SK-N-SH (cell line): ENCODE data around the gene MKX. TPM values are rescaled to one million over a fixed set of nuclear protein-coding genes. Genes with fewer than 3 reads are reported as not detected.

Experiments
- CTCF ChIA-PET: fragments of 300-600, 350-600 bp; formaldehyde crosslinking; extraction: SDS; loops from one replicate; lab custom pipeline; 2021; lab: Yijun Ruan, JAX
- POLR2A ChIA-PET: fragments of 350-600 bp; sonication (Branson Sonifier 250); formaldehyde crosslinking; extraction: SDS; loops from one replicate; lab custom pipeline; 2020; ENCODE audit warnings: antibody characterized with exemption, inconsistent platforms; lab: Yijun Ruan, JAX
- DNase-seq: peaks from one replicate; pipeline ENCODE4 v3.0.0; 2012
- H2AFZ ChIP-seq: fragments of 200-600 bp; sonication (generic); 2 replicates; pipeline ENCODE4 v1.8.1; 2016; ENCODE audit warnings: antibody characterized with exemption, mild to moderate bottlenecking, low read depth
- H3F3A ChIP-seq: fragments of 200-600 bp; sonication (generic); replicated peaks from 2 replicates; pipeline ENCODE3; 2016; ENCODE audit warnings: antibody characterized with exemption, mild to moderate bottlenecking; ENCODE audit not compliant: insufficient read depth
- H3K27ac ChIP-seq, 2 experiments: fragments of 200-500 bp in 1 of 2; fragments of 200-600 bp in 1 of 2; sonication (Bioruptor generic) in 1 of 2; sonication (generic), shearing (Covaris generic) in 1 of 2; 2 replicates each; pipeline versions ENCODE4 v1.5.1 to v1.6.1; 2014 to 2016; ENCODE audit warnings: low read depth in 2 of 2, inconsistent platforms in 1 of 2, low read length in 1 of 2, mild to moderate bottlenecking in 1 of 2, mixed read lengths in 1 of 2
- H3K27me3 ChIP-seq: fragments of 200-600 bp; sonication (generic), shearing (Covaris generic); 2 replicates; pipeline ENCODE4 v1.6.1; 2016; ENCODE audit warnings: mixed run types; ENCODE audit not compliant: insufficient read depth
- H3K36me3 ChIP-seq, 2 experiments: fragments of 200-500 bp in 1 of 2; fragments of 200-600 bp in 1 of 2; sonication (Bioruptor generic) in 1 of 2; sonication (generic) in 1 of 2; replicated peaks in 1 of 2; 2 replicates each; pipeline versions ENCODE3 to v1.5.1; 2014 to 2016; ENCODE audit warnings: low read length in 1 of 2, mild to moderate bottlenecking in 1 of 2; ENCODE audit not compliant: insufficient read depth in 2 of 2, control insufficient read depth in 1 of 2
- H3K4me1 ChIP-seq, 2 experiments: fragments of 200-500 bp in 1 of 2; fragments of 200-600 bp in 1 of 2; sonication (Bioruptor generic) in 1 of 2; sonication (generic), shearing (Covaris generic) in 1 of 2; 2 replicates each; pipeline versions ENCODE4 v1.5.1 to v1.6.1; 2014 to 2016; ENCODE audit warnings: low read depth in 1 of 2, low read length in 1 of 2, mixed run types in 1 of 2; ENCODE audit not compliant: insufficient read depth in 2 of 2, control insufficient read depth in 1 of 2
- H3K4me2 ChIP-seq: fragments of 200-600 bp; sonication (generic), shearing (Covaris generic); 2 replicates; pipeline ENCODE4 v1.6.1; 2017; ENCODE audit warnings: mixed run types
- H3K4me3 ChIP-seq, 2 experiments: fragments of 200-500 bp in 1 of 2; fragments of 200-600 bp in 1 of 2; sonication (Bioruptor generic) in 1 of 2; sonication (generic), shearing (Covaris generic) in 1 of 2; 2 replicates each; pipeline versions ENCODE4 v1.5.1 to v1.8.1; 2014 to 2016; ENCODE audit warnings: low read depth in 2 of 2, inconsistent platforms in 1 of 2, low read length in 1 of 2, mild to moderate bottlenecking in 1 of 2, mixed read lengths in 1 of 2, moderate library complexity in 1 of 2
- H3K79me2 ChIP-seq: fragments of 200-600 bp; sonication (generic); 2 replicates; pipeline ENCODE4 v1.8.1; 2017; ENCODE audit warnings: mild to moderate bottlenecking; ENCODE audit not compliant: insufficient read depth
- H3K9ac ChIP-seq: fragments of 200-600 bp; sonication (generic); 2 replicates; pipeline ENCODE4 v1.6.1; 2017; ENCODE audit warnings: mixed run types
- H3K9me2 ChIP-seq: fragments of 200-600 bp; sonication (generic); 2 replicates; pipeline ENCODE4 v1.6.1; 2017; ENCODE audit warnings: mixed run types
- H3K9me3 ChIP-seq: fragments of 200-600 bp; sonication (generic); 2 replicates; pipeline ENCODE4 v1.6.1; 2017; ENCODE audit warnings: mixed run types, mild to moderate bottlenecking, moderate library complexity
- H4K20me1 ChIP-seq: fragments of 200-600 bp; sonication (generic); 2 replicates; pipeline ENCODE4 v1.6.1; 2017; ENCODE audit warnings: mild to moderate bottlenecking, mixed run types; ENCODE audit not compliant: insufficient read depth
- FOXM1 ChIP-seq: IDR thresholded peaks from 2 replicates; pipeline ENCODE4 v1.4.0; 2012; ENCODE audit warnings: low read depth, mild to moderate bottlenecking
- IRF3 ChIP-seq: fragments of 150-350 bp; IDR thresholded peaks from 2 replicates; pipeline ENCODE4 v1.6.1; 2016; ENCODE audit warnings: mild to moderate bottlenecking, low read depth, low read length
- JUND ChIP-seq: IDR thresholded peaks from 2 replicates; pipeline ENCODE4 v1.4.0; 2012
- NFIC ChIP-seq: IDR thresholded peaks from 2 replicates; pipeline ENCODE4 v1.4.0; 2012; ENCODE audit warnings: borderline replicate concordance
- RCOR1 ChIP-seq: fragments of 150-350 bp; IDR thresholded peaks from 2 replicates; pipeline ENCODE4 v1.6.1; 2017; ENCODE audit warnings: antibody characterized with exemption, low read length
- RXRA ChIP-seq: IDR thresholded peaks from 2 replicates; pipeline ENCODE4 v1.4.0; 2012; ENCODE audit warnings: low read depth, mild to moderate bottlenecking, borderline replicate concordance
- TAF1 ChIP-seq: IDR thresholded peaks from 2 replicates; pipeline ENCODE4 v1.6.1; 2012; ENCODE audit warnings: low read depth, mild to moderate bottlenecking, low read length, moderate library complexity, borderline replicate concordance
- WGBS: methylation state at CpG from one replicate; pipeline ENCODE4 v1.1.6; 2017; ENCODE audit warnings: low lambda C conversion rate; 5-methylcytosine and 5-hydroxymethylcytosine counted together
- polyA plus RNA-seq, 3 experiments: library from polyadenylated mRNA; depleted of rRNA; stranded (reverse); fragments of >200 nt; gene quantifications; 2 replicates each; pipeline ENCODE4 v1.2.3, GENCODE V29; 2012
- TF ChIP-seq, protein P1 (sequence below): IDR thresholded peaks from 2 replicates; pipeline ENCODE4; 2012
- TF ChIP-seq, protein P2 (sequence below): IDR thresholded peaks from 2 replicates; pipeline ENCODE4 v1.4.0; 2012; ENCODE audit warnings: low read depth, borderline replicate concordance

The MKX gene
- polyA plus RNA-seq, 1 of the 3 experiments (the other 2 are of a cell fraction), result not detected

GRCh38 chr10:27717224-27717623 is 28.4 kb downstream of the MKX start:
- H4K20me1 ChIP-seq, result no peaks in the 10 kb centered on the region
- no peaks in the 10 kb centered on the region for H3K36me3 ChIP-seq
- H3K4me3 ChIP-seq, result no peak overlapping the region
- DNase-seq, result no peak
- CTCF ChIA-PET, result interaction anchor here (1.1 kb wide), 2 partner anchors 10 to 20 kb away, joined by 3 read pairs; no protein-coding TSS in a partner anchor
- 0% methylated on average over 3 of the region's 3 CpGs for WGBS
- H3K9me2 ChIP-seq, result no peaks in the 10 kb centered on the region
- H3K9me3 ChIP-seq, result no peaks in the 10 kb centered on the region
- TF ChIP-seq FOXM1 (no peak), RXRA (no peak)
- no peaks in the 10 kb centered on the region for H3K4me1 ChIP-seq
- no peak overlapping the region for H3K4me2 ChIP-seq
- no peak overlapping the region for H2AFZ ChIP-seq
- no peak overlapping the region for H3K27ac ChIP-seq
- H3K27me3 ChIP-seq, result peaks cover 8% of the 10 kb centered on the region; the same call in 1 of the 2 replicates
- H3F3A ChIP-seq, result no peaks in the 10 kb centered on the region
- POLR2A ChIA-PET, result no interaction called here
- no peak overlapping the region for H3K9ac ChIP-seq
- no peaks in the 10 kb centered on the region for H3K79me2 ChIP-seq

DNA sequence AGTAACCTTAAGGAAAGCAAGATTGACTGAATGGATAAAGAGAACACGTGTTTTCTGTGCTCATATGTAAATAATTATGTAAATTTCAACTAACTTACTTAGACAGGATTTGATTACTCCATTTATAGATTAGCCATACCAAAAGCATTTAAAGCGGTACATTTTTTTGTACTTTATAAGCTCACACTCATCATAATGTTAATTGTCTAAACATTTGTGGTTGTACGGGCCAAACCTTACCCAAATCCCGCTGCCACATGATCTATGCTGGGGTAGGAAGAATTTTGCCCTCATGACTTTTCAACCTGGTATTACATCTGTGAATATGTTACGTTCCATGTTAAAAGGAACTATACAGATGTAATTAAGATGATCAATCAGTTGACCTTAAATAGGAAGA is 29.1 kb downstream of the MKX start:
- Histone ChIP-seq H4K20me1 (no peaks in the 10 kb centered on the region), H3K9ac (no peak overlapping the region), H3K9me2 (no peaks in the 10 kb centered on the region), H3K27me3 (peaks cover 15% of the 10 kb centered on the region; the same call in 1 of the 2 replicates), H3F3A (no peaks in the 10 kb centered on the region), H3K4me3 (no peak overlapping the region), H3K4me2 (no peak overlapping the region), H3K79me2 (no peaks in the 10 kb centered on the region), H2AFZ (no peak overlapping the region), H3K27ac (no peak overlapping the region), H3K36me3 (no peaks in the 10 kb centered on the region), H3K9me3 (no peaks in the 10 kb centered on the region), H3K4me1 (no peaks in the 10 kb centered on the region)
- TF ChIP-seq, protein P1, sequence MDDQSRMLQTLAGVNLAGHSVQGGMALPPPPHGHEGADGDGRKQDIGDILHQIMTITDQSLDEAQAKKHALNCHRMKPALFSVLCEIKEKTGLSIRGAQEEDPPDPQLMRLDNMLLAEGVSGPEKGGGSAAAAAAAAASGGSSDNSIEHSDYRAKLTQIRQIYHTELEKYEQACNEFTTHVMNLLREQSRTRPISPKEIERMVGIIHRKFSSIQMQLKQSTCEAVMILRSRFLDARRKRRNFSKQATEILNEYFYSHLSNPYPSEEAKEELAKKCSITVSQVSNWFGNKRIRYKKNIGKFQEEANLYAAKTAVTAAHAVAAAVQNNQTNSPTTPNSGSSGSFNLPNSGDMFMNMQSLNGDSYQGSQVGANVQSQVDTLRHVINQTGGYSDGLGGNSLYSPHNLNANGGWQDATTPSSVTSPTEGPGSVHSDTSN, result no peak
- TF ChIP-seq JUND, result no peak
- TF ChIP-seq IRF3, result no peak
- TF ChIP-seq, protein P2, sequence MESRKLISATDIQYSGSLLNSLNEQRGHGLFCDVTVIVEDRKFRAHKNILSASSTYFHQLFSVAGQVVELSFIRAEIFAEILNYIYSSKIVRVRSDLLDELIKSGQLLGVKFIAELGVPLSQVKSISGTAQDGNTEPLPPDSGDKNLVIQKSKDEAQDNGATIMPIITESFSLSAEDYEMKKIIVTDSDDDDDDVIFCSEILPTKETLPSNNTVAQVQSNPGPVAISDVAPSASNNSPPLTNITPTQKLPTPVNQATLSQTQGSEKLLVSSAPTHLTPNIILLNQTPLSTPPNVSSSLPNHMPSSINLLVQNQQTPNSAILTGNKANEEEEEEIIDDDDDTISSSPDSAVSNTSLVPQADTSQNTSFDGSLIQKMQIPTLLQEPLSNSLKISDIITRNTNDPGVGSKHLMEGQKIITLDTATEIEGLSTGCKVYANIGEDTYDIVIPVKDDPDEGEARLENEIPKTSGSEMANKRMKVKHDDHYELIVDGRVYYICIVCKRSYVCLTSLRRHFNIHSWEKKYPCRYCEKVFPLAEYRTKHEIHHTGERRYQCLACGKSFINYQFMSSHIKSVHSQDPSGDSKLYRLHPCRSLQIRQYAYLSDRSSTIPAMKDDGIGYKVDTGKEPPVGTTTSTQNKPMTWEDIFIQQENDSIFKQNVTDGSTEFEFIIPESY, result no peak
- TF ChIP-seq TAF1, result no peak
- no peak for TF ChIP-seq NFIC
- TF ChIP-seq RCOR1, result no peak
- no peak for TF ChIP-seq FOXM1
- no peak for DNase-seq
- 2% methylated on average over 5 of the region's 5 CpGs for WGBS
- CTCF ChIA-PET, result interaction anchor here (1.1 kb wide), 2 partner anchors 11 to 20 kb away, joined by 3 read pairs; no protein-coding TSS in a partner anchor
- POLR2A ChIA-PET, result no interaction called here
